NOMO-1 treated with DMSO at 0.1 percent for 48 hours (cell line): ENCODE data around the gene SYMPK.
A peak's percentile ranks its signal among the peaks of the same experiment; 100 is the strongest.

Source experiments
- DNase-seq: peaks from one replicate; lab custom pipeline; 2025; ENCODE audit not compliant: unreplicated experiment; lab: John Stamatoyannopoulos, UW

Gene SYMPK

DNA sequence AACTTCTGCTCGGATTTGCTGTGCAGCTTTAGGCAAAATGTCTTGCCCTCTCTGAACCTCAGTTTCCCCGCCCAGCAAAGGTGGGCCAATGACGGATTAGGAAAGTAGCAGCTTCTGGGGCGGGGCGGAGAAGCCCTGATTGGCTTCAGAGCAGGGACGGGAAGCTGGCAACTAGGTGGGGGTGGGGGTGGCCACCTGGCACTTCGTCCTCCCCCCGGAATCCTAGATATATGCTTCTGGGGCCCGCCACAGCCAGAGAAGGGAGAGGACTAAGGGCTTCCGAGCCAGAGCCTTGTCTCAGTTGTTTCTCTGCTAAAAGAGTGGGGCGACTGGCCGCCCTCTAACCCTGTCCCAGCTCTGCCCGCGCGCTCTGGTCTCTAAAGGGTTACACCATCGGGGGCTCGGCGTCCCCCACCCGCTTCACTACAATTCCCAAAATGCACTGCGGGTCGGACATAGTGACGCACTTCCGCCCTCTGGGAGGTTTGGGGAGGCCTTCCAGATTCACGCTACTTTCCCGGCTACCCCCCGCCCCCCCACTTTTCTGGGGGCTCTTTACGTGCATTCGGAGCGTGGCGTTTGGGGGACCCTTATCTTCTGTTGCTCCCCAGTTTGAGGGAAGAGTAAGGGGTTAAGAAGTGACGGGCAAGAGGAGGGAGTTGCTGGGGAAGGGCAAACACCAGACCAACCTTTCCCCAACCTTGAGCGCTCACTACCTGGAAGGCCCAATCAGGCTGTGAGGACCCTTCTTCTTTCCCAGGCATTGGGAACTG, 23.7 kb upstream of the SYMPK start:
- DNase-seq = peak; percentile 85

GRCh38 chr19:45885556-45886426, 22.8 kb upstream of the SYMPK start, which contains the start of gene IRF2BP1:
IRF2BP1 (minus strand) TSS chr19:45886141; CDS start chr19:45885774, 367 bp downstream.
- peak; percentile 90 for DNase-seq

DNA sequence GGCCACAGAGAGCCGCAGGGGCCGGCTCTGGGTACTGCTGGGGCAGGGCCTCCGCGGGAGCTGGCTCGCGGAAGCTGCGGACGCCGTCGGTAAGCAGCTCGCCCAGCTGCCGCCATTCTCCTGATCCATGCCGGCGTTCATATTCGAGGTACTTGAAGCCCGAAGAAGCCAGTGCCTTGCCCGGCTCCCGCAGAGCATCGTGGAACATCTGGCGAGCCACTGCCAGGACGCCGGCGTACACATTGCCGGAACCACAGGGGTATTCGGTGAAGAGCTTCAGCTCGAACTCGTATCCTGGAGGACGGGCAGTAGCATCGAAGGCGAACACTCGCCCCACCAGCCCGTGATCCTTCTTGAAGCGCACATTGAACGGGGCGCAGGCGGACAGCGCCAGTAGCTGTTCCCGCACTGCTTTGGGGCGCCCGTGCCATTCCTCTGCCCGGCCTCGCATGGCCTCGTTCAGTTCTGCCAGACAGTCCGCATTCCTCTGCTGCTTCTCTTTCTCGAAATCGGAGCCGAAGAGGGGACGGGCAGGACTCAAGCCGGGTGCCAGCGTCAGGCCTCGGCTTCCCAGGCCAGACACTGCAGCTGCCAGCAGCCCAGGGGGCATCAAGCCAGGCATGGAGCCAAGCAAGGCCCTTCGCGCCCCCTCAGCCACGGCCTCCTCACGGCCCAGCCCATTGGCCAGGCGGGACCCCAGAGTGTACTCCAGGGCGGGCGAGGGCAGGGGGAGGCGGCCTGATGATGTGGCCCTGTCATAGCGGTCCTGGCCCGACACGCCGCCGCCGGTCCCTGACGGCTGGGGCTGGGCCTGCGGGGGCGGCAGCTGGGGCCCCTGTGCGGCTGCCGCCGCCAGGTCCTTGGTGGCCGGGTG, 22.0 kb upstream of the SYMPK start:
- DNase-seq = no peak

- no peak for DNase-seq
Observed at GRCh38 chr19:45883881-45884681, 21.1 kb upstream of the SYMPK start.

GRCh38 chr19:45883586-45883880, 20.6 kb upstream of the SYMPK start:
- DNase-seq = no peak

- peak; percentile 81 for DNase-seq
Observed at GRCh38 chr19:45882652-45883585, 20.0 kb upstream of the SYMPK start.

GRCh38 chr19:45881909-45882528, 19.1 kb upstream of the SYMPK start:
- DNase-seq = no peak

GRCh38 chr19:45881082-45881908, 18.3 kb upstream of the SYMPK start:
- DNase-seq = no peak

GRCh38 chr19:45879971-45880370, 17.0 kb upstream of the SYMPK start:
- no peak for DNase-seq

GRCh38 chr19:45879055-45879454, 16.1 kb upstream of the SYMPK start:
- no peak for DNase-seq

GRCh38 chr19:45878043-45878794, 15.3 kb upstream of the SYMPK start:
- DNase-seq = no peak

GRCh38 chr19:45876411-45877197, 13.7 kb upstream of the SYMPK start:
- DNase-seq = no peak

- DNase-seq = no peak
Observed at GRCh38 chr19:45876161-45876410, 13.1 kb upstream of the SYMPK start.

DNA sequence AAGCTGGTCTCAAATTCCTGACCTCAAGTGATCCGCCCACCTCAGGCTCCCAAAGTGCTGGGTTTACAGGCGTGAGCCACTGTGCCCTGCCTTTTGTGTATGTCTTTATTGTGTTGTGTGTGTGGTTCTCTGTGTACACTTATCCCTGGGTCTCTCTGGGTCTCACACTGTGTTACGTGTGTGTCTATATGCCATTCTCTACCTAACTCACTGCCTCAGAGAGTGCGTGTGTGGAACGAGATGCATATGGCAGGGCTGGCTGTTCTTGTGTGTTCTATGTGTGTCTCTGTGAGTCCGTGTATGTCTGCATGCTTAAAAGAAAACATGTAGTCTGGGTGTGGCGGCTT, 11.6 kb upstream of the SYMPK start:
- DNase-seq = no peak

DNA sequence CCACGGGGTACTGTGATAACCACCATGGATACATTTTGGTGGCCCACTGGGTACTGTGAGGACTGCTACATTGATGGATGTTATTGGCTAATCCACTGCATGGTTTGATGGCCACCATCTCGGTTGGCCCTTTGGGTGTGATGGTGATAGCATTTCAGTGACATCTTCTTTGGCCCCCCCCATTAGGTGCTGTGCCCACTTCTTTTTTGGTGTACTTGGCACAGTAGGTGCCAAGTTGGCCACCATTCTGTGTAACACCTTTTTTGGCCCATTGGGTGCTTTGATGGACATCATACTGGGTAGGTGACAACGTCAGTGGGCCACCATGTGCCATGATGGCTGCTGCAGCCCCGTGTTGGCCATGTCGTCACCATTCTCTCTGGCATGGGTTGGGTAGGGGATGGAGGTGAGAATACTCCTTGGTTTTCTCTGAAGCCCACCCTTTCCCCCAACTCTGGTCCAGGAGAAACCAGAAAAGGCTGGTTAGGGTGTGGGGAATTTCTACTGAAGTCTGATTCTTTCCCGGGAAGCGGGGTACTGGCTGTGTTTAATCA, 10.3 kb upstream of the SYMPK start:
- DNase-seq = no peak

GRCh38 chr19:45872095-45872919, 9.4 kb upstream of the SYMPK start:
- DNase-seq = no peak
